Measurements from ENCODE around the gene SLC39A8. TPM values are rescaled to one million over a fixed set of nuclear protein-coding genes. Genes with fewer than 3 reads are reported as not detected.
"Not testable (repeated sequence)": the region's sequence is repeated elsewhere in the genome, so short reads cannot be mapped to it uniquely, and the experiment has no call there.

Gene SLC39A8
- total and polyA plus RNA-seq, 11 donors, result 1.6 to 51.3 (median 2.9) TPM

- H3K27ac ChIP-seq, result no peak overlapping the region
- H3K4me1 ChIP-seq, result no peaks in the 10 kb centered on the region
- no peak overlapping the region for H3K4me3 ChIP-seq
- intact Hi-C loops (cut with DNase I), result no loop called here
- 75 to 83% (median 81%) methylated on average over 16 to 23 of the region's 23 CpGs for WGBS, 4 donors
- DNase-seq (peak in 1 of 5 donors; percentile 51), ATAC-seq (no peak)
- no peaks in the 10 kb centered on the region for H3K36me3 ChIP-seq
- TF ChIP-seq, protein P1, sequence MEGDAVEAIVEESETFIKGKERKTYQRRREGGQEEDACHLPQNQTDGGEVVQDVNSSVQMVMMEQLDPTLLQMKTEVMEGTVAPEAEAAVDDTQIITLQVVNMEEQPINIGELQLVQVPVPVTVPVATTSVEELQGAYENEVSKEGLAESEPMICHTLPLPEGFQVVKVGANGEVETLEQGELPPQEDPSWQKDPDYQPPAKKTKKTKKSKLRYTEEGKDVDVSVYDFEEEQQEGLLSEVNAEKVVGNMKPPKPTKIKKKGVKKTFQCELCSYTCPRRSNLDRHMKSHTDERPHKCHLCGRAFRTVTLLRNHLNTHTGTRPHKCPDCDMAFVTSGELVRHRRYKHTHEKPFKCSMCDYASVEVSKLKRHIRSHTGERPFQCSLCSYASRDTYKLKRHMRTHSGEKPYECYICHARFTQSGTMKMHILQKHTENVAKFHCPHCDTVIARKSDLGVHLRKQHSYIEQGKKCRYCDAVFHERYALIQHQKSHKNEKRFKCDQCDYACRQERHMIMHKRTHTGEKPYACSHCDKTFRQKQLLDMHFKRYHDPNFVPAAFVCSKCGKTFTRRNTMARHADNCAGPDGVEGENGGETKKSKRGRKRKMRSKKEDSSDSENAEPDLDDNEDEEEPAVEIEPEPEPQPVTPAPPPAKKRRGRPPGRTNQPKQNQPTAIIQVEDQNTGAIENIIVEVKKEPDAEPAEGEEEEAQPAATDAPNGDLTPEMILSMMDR (IDR thresholded peaks at IDR 0.05), result no peak
- no peak for TF ChIP-seq POLR2A (IDR thresholded peaks at IDR 0.05)
- H3K27me3 ChIP-seq, result no peaks in the 10 kb centered on the region
- peaks cover 0 to 8% (median 0%) of the 10 kb centered on the region in 12 donors for H3K9me3 ChIP-seq
These were observed 100.3 kb downstream of the SLC39A8 start for GRCh38 chr4:102244878-102245535.

DNA sequence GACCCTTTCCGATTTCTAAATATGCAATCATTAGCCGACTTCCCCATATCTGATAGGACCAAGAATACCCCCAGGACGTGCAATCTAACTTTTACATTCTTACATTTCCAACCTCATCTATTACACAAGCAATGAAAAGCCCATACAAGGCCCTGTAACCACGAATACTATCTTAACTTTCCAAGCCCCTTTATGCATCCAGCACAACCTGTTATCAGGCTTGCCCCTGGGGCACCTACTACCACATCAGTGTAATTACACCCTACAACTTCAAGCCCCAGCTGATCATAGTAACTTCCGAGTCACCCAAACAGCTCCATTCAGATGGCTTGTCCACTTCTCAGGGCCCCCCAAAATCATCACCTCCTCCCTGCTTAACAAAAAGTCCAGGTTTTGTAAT, 102.0 kb downstream of the SLC39A8 start:
- 69 to 80% (median 71%) methylated on average over 5 of the region's 5 CpGs for WGBS, 4 donors
- ATAC-seq; intact Hi-C loops (cut with DNase I): not testable (repeated sequence)

GRCh38 chr4:102234243-102234838, 110.9 kb downstream of the SLC39A8 start:
- TF ChIP-seq, protein P1 (IDR thresholded peaks at IDR 0.05), result no peak
- no peak for TF ChIP-seq POLR2A (IDR thresholded peaks at IDR 0.05)
- Histone ChIP-seq H3K27ac (no peak overlapping the region), H3K9me3 (peaks cover 0 to 9% (median 0%) of the 10 kb centered on the region in 12 donors), H3K36me3 (no peaks in the 10 kb centered on the region), H3K4me1 (no peaks in the 10 kb centered on the region), H3K4me3 (no peak overlapping the region), H3K27me3 (no peaks in the 10 kb centered on the region)
- intact Hi-C loops (cut with DNase I), result no loop called here
- peak in 1 of 4 donors; percentile 42 for ATAC-seq
- no peak for DNase-seq
- 62 to 93% (median 89%) methylated on average over 4 to 15 of the region's 15 CpGs for WGBS, 4 donors

More for the DNA sequence above, 102.0 kb downstream of the SLC39A8 start:
- not testable (repeated sequence) for DNase-seq, H3K9me3 ChIP-seq, H3K4me3 ChIP-seq, H3K36me3 ChIP-seq, H3K4me1 ChIP-seq, H3K27me3 ChIP-seq, H3K27ac ChIP-seq

GRCh38 chr4:102230194-102230593, 115.1 kb downstream of the SLC39A8 start:
- Histone ChIP-seq H3K27me3 (no peaks in the 10 kb centered on the region), H3K9me3 (peaks cover 0 to 26% (median 0%) of the 10 kb centered on the region in 12 donors), H3K36me3 (no peaks in the 10 kb centered on the region), H3K27ac (no peak overlapping the region), H3K4me3 (no peak overlapping the region), H3K4me1 (no peaks in the 10 kb centered on the region)
- intact Hi-C loops (cut with DNase I), result no loop called here
- TF ChIP-seq, protein P1 (IDR thresholded peaks at IDR 0.05), result no peak
- no peak for TF ChIP-seq POLR2A (IDR thresholded peaks at IDR 0.05)
- ATAC-seq (no peak), DNase-seq (no peak)

All from heart left ventricle (tissue), 16 donors.